C4-2B (cell line): ENCODE measurements around the gene AUTS2.

Source experiments
- H3K27ac ChIP-seq: fragments of 450-650 bp; 2 replicates; pipeline ENCODE4 v1.5.1; 2017
- CTCF ChIP-seq: fragments of 450-650 bp; conservative IDR thresholded peaks from 2 replicates; pipeline ENCODE4 v1.5.1; 2017; ENCODE audit warnings: mild to moderate bottlenecking
- ZFX ChIP-seq: fragments of 450-650 bp; IDR thresholded peaks from 2 replicates; pipeline ENCODE4 v1.6.1; 2017

The AUTS2 gene

GRCh38 chr7:69708857-69709256 lies 110.6 kb downstream of the AUTS2 start:
- no peak overlapping the region for H3K27ac ChIP-seq
- TF ChIP-seq ZFX (no peak), CTCF (no peak)

- TF ChIP-seq ZFX (no peak), CTCF (no peak)
- no peak overlapping the region for H3K27ac ChIP-seq
Observed at GRCh38 chr7:69710768-69711438, 112.6 kb downstream of the AUTS2 start.

GRCh38 chr7:69714886-69715576 lies 116.8 kb downstream of the AUTS2 start:
- no peak for TF ChIP-seq CTCF
- no peak for TF ChIP-seq ZFX
- no peak overlapping the region for H3K27ac ChIP-seq

GRCh38 chr7:69717221-69717620 lies 118.9 kb downstream of the AUTS2 start:
- TF ChIP-seq CTCF: no peak
- TF ChIP-seq ZFX: no peak
- H3K27ac ChIP-seq: no peak overlapping the region

GRCh38 chr7:69719717-69720116 lies 121.4 kb downstream of the AUTS2 start:
- no peak overlapping the region for H3K27ac ChIP-seq
- TF ChIP-seq ZFX: no peak
- no peak for TF ChIP-seq CTCF

- H3K27ac ChIP-seq: no peak overlapping the region
- TF ChIP-seq CTCF (no peak), ZFX (no peak)
Observed at GRCh38 chr7:69722843-69723242, 124.6 kb downstream of the AUTS2 start.

- no peak overlapping the region for H3K27ac ChIP-seq
Observed at GRCh38 chr7:69723663-69724062, 125.4 kb downstream of the AUTS2 start.

More at GRCh38 chr7:69723663-69724062, 125.4 kb downstream of the AUTS2 start:
- TF ChIP-seq CTCF: no peak
- no peak for TF ChIP-seq ZFX
